Right renal cortex interstitium (tissue), 3 donors: ENCODE measurements around the gene SH2D6. TPM values are rescaled to one million over a fixed set of nuclear protein-coding genes. Genes with fewer than 3 reads are reported as not detected.

ENCODE experiments used
- DNase-seq, 3 donors: peaks; one replicate each; pipeline ENCODE4 v3.0.0-alpha.2; 2013; ENCODE audit warnings: low read depth in 3 of 3, low spot score in 2 of 3
- polyA plus RNA-seq, 3 donors: library from polyadenylated mRNA; unstranded; fragments of 120-200 nt; gene quantifications; one replicate each; pipeline ENCODE4 v1.2.1, GENCODE V29; 2013; ENCODE audit not compliant: insufficient read length in 3 of 3

SH2D6 gene
- polyA plus RNA-seq, 3 donors: 0.50 to 0.83 (median 0.82) TPM

GRCh38 chr2:85420536-85421259 lies 2.2 kb downstream of the SH2D6 start:
- DNase-seq: no peak

- DNase-seq: no peak
Measured at GRCh38 chr2:85421260-85422071, 3.0 kb downstream of the SH2D6 start.

DNA sequence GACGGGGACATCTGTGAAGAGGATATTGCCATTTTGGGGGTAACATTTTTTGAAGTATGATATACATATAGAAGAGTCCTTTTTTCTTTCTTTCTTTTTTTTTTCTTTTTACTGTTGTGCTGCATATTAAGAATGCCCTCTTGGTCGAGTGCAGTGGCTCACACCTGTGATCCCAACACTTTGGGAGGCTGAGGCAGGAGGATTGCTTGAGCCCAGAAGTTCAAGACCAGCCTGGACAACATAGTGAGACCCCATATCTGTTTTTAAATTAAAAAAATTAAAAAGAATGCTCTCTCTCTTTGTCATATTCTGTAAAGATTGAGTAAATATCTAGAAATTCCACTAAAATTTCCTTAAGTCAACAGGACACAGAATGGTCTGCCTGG lies 3.6 kb downstream of the SH2D6 start:
- no peak for DNase-seq

DNA sequence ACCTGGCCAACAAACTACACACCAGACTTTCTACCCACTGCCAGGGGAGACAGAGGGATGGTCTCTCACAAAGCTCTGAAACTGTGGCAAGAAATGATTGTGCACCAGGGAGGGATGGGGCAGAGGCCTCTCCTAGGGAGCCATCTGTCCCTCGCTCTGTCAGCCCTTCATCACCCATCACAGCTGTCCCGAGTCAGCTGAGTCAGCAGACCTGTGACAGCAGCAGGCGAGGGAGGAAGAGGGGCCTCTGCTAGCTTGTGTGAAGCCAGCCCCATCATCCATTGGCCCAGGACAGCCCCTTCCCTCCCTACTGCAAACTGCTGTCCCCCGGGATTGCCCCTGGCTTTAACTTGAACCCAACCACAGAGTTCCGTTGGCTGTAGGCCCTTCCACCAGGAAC lies 5.0 kb downstream of the SH2D6 start:
- DNase-seq: no peak

GRCh38 chr2:85425588-85425987 lies 7.1 kb downstream of the SH2D6 start:
- no peak for DNase-seq

GRCh38 chr2:85427300-85427835 lies 8.9 kb downstream of the SH2D6 start:
- DNase-seq: no peak

DNA sequence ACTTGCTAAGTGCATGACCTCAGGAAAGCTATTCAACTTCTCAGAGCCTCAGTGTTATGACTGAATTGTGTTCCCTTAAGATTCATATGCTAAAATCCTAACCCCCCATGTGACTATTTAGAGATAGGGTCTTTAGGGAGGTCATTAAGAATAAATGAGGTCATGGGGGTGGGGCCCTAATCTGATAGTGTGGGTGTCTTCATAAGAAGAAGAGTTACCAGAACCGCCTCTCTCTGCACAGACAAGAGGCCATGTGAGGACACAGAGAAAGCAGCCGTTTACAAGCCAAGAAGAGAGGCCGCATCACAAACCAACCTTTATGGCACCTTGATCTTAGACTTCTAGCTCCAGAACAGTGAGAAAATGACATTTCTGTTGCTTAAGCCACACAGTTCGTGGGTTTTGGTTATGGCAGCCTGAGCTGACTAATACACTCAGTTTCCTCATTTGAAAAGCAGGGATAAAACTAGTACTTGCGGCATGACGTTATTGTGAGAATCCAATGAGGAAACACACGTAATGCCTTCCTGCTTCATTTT lies 9.9 kb downstream of the SH2D6 start:
- DNase-seq: no peak

- no peak for DNase-seq
Measured at GRCh38 chr2:85429213-85429923, 10.9 kb downstream of the SH2D6 start.

- DNase-seq: no peak
Measured at GRCh38 chr2:85429924-85430289, 11.4 kb downstream of the SH2D6 start.

- DNase-seq: no peak
Measured at GRCh38 chr2:85430752-85431569, 12.4 kb downstream of the SH2D6 start.

- no peak for DNase-seq
Measured at GRCh38 chr2:85431570-85432205, 13.2 kb downstream of the SH2D6 start.

DNA sequence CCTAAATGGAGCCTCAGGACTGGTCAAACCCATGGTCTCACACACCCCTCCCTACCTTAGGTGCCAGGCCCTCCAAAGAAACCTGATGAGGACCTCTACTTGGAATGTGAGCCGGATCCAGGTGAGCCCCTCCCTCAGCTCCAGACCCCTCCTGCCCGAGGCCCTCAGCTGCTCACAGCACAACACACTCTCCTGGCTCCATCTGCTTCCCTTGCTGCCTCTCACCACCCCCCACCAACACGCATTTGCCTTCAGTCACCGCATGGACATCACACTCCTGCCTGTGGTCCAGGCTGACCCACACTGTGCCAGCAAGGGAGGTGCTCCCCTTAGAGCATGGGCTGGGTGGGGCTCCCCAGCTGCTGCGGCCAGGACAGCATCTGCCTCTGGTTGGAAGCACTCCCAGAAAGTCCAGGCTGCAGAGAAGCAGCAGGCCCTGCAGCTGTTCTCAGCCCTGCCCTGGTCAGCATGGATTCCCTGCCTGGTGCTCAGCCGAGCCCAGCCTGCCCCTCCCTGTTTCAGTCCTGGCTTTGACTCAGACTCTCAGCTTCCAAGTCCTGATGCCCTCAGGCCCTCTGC lies 15.1 kb downstream of the SH2D6 start:
- no peak for DNase-seq

DNA sequence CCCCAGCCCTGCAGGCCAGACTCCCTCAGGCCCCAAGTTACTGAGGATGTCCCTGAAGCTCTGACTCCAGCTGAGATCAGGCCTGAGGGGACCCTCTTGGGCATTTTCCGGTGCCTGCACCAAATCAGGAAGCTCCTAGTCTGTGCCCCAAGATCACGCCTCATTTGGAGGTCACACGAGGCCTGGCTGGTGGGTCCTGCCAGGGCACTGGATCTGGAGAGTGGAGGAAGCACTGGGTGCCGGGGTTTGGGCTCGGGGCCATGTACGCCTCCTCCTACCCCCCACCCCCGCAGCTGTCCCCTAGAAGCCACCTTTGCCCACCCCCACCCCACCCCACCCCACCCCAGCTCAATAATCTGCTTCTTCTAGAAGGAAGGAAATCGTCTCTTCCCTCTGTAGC lies 16.2 kb downstream of the SH2D6 start:
- DNase-seq: no peak

DNA sequence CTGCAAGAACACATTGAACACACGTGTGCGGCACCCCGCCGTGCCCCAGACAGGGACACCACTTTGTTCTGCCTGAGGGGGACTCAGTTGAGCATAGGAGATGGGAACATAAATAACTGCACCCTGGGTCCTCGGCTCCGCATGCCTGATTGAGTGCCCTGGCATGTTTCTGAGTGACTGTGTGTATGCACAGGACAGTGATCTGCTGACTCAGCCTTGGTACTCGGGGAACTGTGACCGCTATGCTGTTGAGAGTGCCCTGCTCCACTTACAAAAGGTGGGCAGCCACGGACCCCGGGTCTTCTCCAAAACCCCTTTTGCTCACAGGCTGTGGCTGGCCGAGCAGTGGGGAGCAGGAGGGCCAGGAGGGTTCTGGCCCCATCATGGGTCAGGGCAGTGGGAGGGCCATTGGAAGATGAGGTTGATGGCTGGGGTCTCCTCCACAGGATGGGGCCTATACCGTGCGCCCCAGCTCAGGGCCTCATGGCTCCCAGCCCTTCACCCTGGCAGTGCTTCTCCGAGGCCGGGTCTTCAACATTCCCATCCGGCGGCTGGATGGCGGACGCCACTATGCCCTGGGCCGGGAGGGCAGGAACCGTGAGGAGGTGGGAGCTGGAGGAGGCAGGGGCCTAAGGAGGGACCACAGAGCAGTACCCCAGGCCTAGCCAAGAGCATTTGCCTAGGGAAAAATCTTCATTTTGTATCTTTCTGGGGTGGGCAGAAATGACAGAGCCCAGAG lies 16.9 kb downstream of the SH2D6 start:
- DNase-seq: no peak

DNA sequence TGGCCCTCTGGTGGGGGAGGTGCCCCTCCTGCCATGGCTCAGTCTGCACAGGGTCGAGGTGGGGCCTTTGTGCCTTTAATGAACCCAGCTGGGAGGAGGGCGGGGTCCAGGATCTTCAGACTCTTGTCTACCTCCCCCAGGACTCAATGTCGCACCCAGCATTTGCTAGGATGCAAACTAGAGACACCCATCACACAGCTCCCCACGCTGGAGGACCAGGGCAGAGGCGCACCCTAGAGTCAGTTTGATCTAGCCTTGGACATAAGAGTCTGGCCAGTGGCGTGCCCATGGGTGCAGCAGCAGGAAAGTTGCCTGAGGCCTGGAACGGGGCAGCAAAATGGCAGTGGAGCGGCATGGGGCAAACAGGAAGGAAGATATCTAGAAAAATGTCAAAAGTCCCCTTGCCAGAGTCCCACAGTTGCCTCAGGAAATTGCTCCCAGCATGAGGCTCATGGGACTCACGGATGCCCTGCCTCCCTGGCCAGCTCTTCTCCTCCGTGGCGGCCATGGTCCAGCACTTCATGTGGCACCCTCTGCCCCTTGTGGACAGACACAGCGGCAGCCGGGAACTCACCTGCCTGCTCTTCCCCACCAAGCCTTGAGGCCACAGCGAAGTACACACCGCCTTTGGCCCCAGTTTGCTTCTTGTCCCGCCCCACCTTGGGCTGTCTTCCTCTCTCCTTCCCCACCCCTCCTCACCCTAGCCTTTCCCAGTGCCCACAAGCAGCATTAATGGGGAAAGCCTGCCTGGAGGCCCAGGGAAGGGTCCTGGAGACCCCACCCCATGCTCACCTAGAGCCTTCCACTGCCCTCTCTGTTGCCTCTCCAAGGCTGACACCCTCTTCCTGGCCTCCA lies 17.7 kb downstream of the SH2D6 start:
- no peak for DNase-seq

DNA sequence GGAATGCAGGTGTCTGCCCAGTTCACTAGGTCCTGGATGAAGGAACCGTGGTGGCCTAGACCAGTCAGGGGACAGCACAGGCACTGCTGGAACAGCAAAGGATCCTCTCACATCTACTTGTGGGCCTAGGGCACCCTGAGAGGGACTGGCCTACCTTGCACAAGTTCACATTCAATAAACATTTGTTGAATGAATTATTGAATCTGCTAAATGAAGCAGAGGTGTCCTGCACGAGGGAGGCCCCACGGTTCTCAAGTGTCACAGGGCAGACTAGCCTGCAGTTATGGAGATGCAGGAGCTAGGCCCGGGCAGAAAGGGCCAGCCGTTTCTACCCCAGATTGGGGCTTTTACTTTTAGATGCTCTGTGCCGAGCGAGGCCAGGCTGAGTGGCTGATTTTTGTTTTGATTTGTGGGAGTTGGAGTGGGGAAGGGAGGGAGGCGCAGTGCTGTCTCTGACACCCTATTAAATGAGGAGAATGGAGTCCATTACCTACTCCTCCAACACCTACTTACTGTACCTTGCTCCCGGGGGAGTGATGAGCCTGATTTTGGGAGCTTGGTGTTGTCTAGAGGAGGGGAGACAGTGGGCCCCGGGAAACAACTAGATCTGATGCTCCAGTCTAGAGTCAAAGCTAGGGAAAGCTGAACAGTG lies 18.4 kb downstream of the SH2D6 start:
- DNase-seq: no peak

GRCh38 chr2:85437488-85438200 lies 19.1 kb downstream of the SH2D6 start:
- no peak for DNase-seq
